DOHH2 (cell line): ENCODE measurements around the gene ARPC1B.

Experiments
- CTCF ChIP-seq: fragments of 200-600 bp; sonication (generic); IDR thresholded peaks from one replicate; pipeline ENCODE4 v1.5.1; 2014; ENCODE audit warnings: antibody characterized with exemption, mild to moderate bottlenecking, low read depth, low read length; ENCODE audit not compliant: poor library complexity, severe bottlenecking
- EZH2phosphoT487 ChIP-seq: fragments of 200-600 bp; sonication (generic); IDR thresholded peaks from 2 replicates; pipeline ENCODE4 v1.6.1; 2017; ENCODE audit warnings: borderline replicate concordance, mild to moderate bottlenecking, antibody characterized with exemption, low read length, moderate library complexity, mixed read lengths

DNA sequence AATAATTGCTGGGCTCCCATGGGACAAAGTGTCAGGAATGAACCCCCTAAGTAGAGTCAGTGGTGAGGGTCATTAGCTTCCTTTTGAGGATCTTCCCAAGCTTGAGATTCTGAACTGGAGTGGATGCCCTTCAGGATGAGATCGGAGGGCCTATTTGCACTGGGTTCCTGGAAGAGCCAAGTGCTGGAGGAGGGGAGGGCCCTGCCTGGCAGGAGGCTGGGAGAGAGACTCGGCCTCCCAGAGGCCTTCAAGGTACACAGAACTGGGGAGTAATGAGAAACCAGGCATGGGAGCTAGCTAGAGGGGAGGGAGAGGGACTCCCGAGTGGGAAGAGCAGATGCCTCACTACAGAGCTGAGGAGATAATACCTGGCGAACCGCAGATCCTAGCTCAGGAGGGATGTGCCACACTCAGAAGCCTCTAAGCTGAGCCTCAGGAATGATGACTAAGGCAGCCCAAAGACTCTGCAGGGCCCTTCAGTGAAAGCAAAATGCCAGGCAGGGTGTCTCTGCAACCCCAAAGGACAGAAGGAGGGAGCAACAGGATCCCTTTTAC lies 24.4 kb downstream of the ARPC1B start:
- no peak for TF ChIP-seq CTCF
- no peak for TF ChIP-seq EZH2phosphoT487
